ENCODE data around the gene COP1. TPM values are rescaled to one million over a fixed set of nuclear protein-coding genes. Genes with fewer than 3 reads are reported as not detected.

The COP1 gene
- total and polyA plus RNA-seq, 2 of the 8 experiments (the other 6 are each of a cell fraction or from before 2014, with no cell fraction given) = 26.2 to 44.9 TPM

- Histone ChIP-seq H4K91ac (replicated peaks; ENCODE audit: insufficient read length, low read length) (no peak overlapping the region), H3K14ac (ENCODE audit: insufficient read length) (no peak overlapping the region), H3K27me3 (replicated peaks in 1 of 4; ENCODE audit: control insufficient read depth in 3 of 4, extremely low read depth in 1 of 4, insufficient read depth in 3 of 4, low read length in 3 of 4) (no peaks in the 10 kb centered on the region), H3K4me1 (replicated peaks in 1 of 4; ENCODE audit: control insufficient read depth in 3 of 4, insufficient read depth in 4 of 4, low read length in 3 of 4) (no peaks in the 10 kb centered on the region; a peak in 2 of 7 replicates), H4K8ac (ENCODE audit: extremely low read depth, insufficient read depth, low read length) (no peak overlapping the region), H2BK120ac (replicated peaks; ENCODE audit: low read depth, low read length) (no peak overlapping the region), H2BK5ac (ENCODE audit: low read depth, low read length) (no peak overlapping the region), H2AFZ (ENCODE audit: low read length) (0 out of 2 replicates have a peak overlapping the region, but pooled peaks have one; percentile 3), H3K9me3 (ENCODE audit: insufficient read depth in 2 of 2, low read depth in 1 of 2, low read length in 1 of 2) (no peaks in the 10 kb centered on the region), H3K23me2 (ENCODE audit: low read depth, low read length) (peaks cover 12% of the 10 kb centered on the region), H4K5ac (ENCODE audit: insufficient read length, low read depth, low read length) (no peak overlapping the region), H2BK12ac (ENCODE audit: low read depth, low read length) (no peak overlapping the region), H3K23ac (ENCODE audit: insufficient read length) (no peak overlapping the region), H3K79me1 (ENCODE audit: low read depth, low read length) (peaks cover 4% of the 10 kb centered on the region), H2BK15ac (ENCODE audit: low read length) (no peak overlapping the region), H3K4me2 (ENCODE audit: insufficient read depth in 1 of 2, low read depth in 2 of 2, low read length in 2 of 2) (peak overlapping the region; percentile 71 to 75), H3K27ac (ENCODE audit: low read depth, low read length) (no peak overlapping the region), H2BK20ac (ENCODE audit: low read length) (no peak overlapping the region), H2AK5ac (ENCODE audit: low read depth, low read length) (no peak overlapping the region), H4K20me1 (replicated peaks in 1 of 2; ENCODE audit: control insufficient read depth in 1 of 2, insufficient read depth in 2 of 2, low read length in 2 of 2) (peaks cover 1 to 8% of the 10 kb centered on the region in 2 experiments), H3K36me3 (ENCODE audit: control insufficient read depth in 2 of 4, insufficient read depth in 4 of 4, low read length in 3 of 4) (no peaks in the 10 kb centered on the region), H3K4me3 (ENCODE audit: extremely low read depth in 1 of 4, insufficient read depth in 2 of 4, low read depth in 3 of 4, low read length in 4 of 4) (peak overlapping the region; percentile 80 to 100 (median 91)), H3K4ac (replicated peaks; ENCODE audit: insufficient read length, low read depth, low read length) (no peak overlapping the region), H3K18ac (ENCODE audit: extremely low read depth, low read length) (peak overlapping the region; percentile 64; the same call in 1 of the 2 replicates), H3K79me2 (ENCODE audit: control insufficient read depth in 1 of 2, insufficient read depth in 2 of 2, low read length in 2 of 2) (peaks cover 17 to 34% of the 10 kb centered on the region in 2 experiments), H3K9ac (replicated peaks in 1 of 4; ENCODE audit: extremely low read depth in 1 of 4, low read depth in 3 of 4, low read length in 3 of 4) (no peak overlapping the region), H3K56ac (replicated peaks; ENCODE audit: insufficient read length, low read depth, low read length) (no peak overlapping the region)
- TF ChIP-seq ATF3 (IDR thresholded peaks at IDR 0.05; ENCODE audit: insufficient read depth, low read depth, low read length) = no peak
- ChIA-PET CTCF (ENCODE audit: partially characterized antibody) (interaction anchor here (0.9 kb wide), 1 partner anchor 13 kb away, joined by 3 read pairs; no protein-coding TSS in a partner anchor), POLR2A (ENCODE audit: partially characterized antibody) (interaction anchor here (0.7 to 1.6 kb wide), 17 partner anchors 9 to 60 kb away, joined by 3 to 9 read pairs (median 3); no protein-coding TSS in a partner anchor)
- no peak for DNase-seq (ENCODE audit: low read depth in 1 of 2, low spot score in 2 of 2)
- no peak for FAIRE-seq
- 66% methylated on average over 9 of the region's 9 CpGs; no CpG with 5 or more reads in 1 of the 2 experiments for WGBS, 2 experiments (ENCODE audit: extremely low coverage in 1 of 2, insufficient coverage in 1 of 2, insufficient read length in 1 of 2, insufficient replicate concordance in 2 of 2, low coverage in 1 of 2, low lambda C conversion rate in 2 of 2, missing lambda C conversion rate in 1 of 2)
Observed at GRCh38 chr1:176208034-176208433, 948 bp upstream of the COP1 start.
